ENCODE measurements around the gene GPD1L. TPM values are rescaled to one million over a fixed set of nuclear protein-coding genes. Genes with fewer than 3 reads are reported as not detected.

The GPD1L gene
- total and polyA plus RNA-seq, 2 of the 13 experiments (the other 11 are each of a cell fraction or from before 2014, with no cell fraction given) = 4.9 to 13.7 TPM

DNA sequence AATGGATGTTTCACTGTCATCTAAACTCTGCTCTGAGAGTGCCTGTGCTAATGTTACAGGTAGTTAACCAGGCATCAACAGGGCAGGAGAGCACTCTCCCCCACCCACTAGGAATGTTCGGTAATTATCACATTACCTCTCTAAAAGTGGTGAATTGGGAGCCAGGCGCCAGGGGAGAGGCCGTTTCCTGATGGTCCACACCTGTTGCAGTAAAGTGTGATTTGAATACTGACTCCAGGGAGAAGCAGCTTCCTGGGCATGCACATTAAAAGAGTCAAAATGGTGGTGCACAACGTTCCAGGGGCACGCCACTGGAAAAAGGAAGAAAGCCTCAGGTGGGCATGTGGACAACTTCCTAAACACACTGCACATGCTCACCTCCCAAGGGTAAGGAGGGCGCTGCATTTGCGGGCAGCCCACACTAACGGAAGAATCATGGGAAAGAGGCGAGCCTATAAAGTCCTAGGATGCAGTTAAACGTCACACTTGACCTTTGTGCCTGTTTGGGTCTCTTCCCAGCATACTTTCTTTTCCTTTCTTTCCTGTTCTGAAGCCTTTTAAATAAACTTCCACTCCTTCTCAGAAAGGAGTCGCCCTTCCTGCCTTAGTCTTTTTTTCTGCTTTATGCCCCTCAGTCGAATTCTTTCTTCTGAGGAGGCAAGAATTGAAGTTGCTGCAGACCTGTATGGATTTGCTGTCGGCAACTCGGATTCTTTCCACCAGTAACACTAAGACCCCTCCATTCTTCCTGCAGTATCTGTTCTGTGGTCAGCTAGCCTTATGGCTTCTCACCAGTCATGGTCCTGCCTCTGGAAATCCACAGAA lies 28.9 kb upstream of the GPD1L start (continued):
- TF ChIP-seq, protein P1, sequence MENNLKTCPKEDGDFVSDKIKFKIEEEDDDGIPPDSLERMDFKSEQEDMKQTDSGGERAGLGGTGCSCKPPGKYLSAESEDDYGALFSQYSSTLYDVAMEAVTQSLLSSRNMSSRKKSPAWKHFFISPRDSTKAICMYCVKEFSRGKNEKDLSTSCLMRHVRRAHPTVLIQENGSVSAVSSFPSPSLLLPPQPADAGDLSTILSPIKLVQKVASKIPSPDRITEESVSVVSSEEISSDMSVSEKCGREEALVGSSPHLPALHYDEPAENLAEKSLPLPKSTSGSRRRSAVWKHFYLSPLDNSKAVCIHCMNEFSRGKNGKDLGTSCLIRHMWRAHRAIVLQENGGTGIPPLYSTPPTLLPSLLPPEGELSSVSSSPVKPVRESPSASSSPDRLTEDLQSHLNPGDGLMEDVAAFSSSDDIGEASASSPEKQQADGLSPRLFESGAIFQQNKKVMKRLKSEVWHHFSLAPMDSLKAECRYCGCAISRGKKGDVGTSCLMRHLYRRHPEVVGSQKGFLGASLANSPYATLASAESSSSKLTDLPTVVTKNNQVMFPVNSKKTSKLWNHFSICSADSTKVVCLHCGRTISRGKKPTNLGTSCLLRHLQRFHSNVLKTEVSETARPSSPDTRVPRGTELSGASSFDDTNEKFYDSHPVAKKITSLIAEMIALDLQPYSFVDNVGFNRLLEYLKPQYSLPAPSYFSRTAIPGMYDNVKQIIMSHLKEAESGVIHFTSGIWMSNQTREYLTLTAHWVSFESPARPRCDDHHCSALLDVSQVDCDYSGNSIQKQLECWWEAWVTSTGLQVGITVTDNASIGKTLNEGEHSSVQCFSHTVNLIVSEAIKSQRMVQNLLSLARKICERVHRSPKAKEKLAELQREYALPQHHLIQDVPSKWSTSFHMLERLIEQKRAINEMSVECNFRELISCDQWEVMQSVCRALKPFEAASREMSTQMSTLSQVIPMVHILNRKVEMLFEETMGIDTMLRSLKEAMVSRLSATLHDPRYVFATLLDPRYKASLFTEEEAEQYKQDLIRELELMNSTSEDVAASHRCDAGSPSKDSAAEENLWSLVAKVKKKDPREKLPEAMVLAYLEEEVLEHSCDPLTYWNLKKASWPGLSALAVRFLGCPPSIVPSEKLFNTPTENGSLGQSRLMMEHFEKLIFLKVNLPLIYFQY (CRISPR knock-in tag; IDR thresholded peaks at IDR 0.05; ENCODE audit: borderline replicate concordance) = no peak; the same call in 1 of the 2 replicates
- TF ChIP-seq ZMYM3 (CRISPR knock-in tag; IDR thresholded peaks at IDR 0.05) (peak; percentile 24; the same call in 1 of the 2 replicates), SNAPC5 (CRISPR knock-in tag; IDR thresholded peaks at IDR 0.05; ENCODE audit: borderline replicate concordance) (no peak), ZNF780A (CRISPR knock-in tag; IDR thresholded peaks at IDR 0.05) (no peak), ZNF207 (IDR thresholded peaks at IDR 0.05; ENCODE audit: borderline replicate concordance) (no peak), SRSF1 (optimal IDR thresholded peaks at IDR 0.05; ENCODE audit: low read depth, low read length) (no peak), TARDBP (CRISPR knock-in tag; IDR thresholded peaks at IDR 0.05) (peak; percentile 56; the same call in 1 of the 2 replicates), ARNT2 (CRISPR knock-in tag; IDR thresholded peaks at IDR 0.05; ENCODE audit: low read depth) (0 out of 2 replicates have a peak, but pooled peaks have one; percentile 53), PPARG (CRISPR knock-in tag; conservative IDR thresholded peaks at IDR 0.05) (peak; percentile 93), ZNF232 (CRISPR knock-in tag; IDR thresholded peaks at IDR 0.05; ENCODE audit: borderline replicate concordance) (0 out of 2 replicates have a peak, but pooled peaks have one; percentile 49), ZNF605 (CRISPR knock-in tag; IDR thresholded peaks at IDR 0.05) (no peak), ZSCAN22 (CRISPR knock-in tag; IDR thresholded peaks at IDR 0.05) (no peak), ZNF614 (CRISPR knock-in tag; IDR thresholded peaks at IDR 0.05; ENCODE audit: borderline replicate concordance) (0 out of 2 replicates have a peak, but pooled peaks have one; percentile 49), MIER2 (CRISPR knock-in tag; IDR thresholded peaks at IDR 0.05) (no peak), ZBTB25 (CRISPR knock-in tag; IDR thresholded peaks at IDR 0.05) (peak; percentile 24; the same call in 1 of the 2 replicates), MTA3 (CRISPR knock-in tag; IDR thresholded peaks at IDR 0.05) (no peak)
- TF ChIP-seq, protein P2, sequence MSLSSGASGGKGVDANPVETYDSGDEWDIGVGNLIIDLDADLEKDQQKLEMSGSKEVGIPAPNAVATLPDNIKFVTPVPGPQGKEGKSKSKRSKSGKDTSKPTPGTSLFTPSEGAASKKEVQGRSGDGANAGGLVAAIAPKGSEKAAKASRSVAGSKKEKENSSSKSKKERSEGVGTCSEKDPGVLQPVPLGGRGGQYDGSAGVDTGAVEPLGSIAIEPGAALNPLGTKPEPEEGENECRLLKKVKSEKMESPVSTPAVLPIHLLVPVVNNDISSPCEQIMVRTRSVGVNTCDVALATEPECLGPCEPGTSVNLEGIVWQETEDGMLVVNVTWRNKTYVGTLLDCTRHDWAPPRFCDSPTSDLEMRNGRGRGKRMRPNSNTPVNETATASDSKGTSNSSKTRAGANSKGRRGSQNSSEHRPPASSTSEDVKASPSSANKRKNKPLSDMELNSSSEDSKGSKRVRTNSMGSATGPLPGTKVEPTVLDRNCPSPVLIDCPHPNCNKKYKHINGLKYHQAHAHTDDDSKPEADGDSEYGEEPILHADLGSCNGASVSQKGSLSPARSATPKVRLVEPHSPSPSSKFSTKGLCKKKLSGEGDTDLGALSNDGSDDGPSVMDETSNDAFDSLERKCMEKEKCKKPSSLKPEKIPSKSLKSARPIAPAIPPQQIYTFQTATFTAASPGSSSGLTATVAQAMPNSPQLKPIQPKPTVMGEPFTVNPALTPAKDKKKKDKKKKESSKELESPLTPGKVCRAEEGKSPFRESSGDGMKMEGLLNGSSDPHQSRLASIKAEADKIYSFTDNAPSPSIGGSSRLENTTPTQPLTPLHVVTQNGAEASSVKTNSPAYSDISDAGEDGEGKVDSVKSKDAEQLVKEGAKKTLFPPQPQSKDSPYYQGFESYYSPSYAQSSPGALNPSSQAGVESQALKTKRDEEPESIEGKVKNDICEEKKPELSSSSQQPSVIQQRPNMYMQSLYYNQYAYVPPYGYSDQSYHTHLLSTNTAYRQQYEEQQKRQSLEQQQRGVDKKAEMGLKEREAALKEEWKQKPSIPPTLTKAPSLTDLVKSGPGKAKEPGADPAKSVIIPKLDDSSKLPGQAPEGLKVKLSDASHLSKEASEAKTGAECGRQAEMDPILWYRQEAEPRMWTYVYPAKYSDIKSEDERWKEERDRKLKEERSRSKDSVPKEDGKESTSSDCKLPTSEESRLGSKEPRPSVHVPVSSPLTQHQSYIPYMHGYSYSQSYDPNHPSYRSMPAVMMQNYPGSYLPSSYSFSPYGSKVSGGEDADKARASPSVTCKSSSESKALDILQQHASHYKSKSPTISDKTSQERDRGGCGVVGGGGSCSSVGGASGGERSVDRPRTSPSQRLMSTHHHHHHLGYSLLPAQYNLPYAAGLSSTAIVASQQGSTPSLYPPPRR (CRISPR knock-in tag; IDR thresholded peaks at IDR 0.05; ENCODE audit: borderline replicate concordance) = no peak
- TF ChIP-seq, protein P3, sequence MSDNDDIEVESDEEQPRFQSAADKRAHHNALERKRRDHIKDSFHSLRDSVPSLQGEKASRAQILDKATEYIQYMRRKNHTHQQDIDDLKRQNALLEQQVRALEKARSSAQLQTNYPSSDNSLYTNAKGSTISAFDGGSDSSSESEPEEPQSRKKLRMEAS (IDR thresholded peaks at IDR 0.05) = peak; percentile 75
